22Rv1 (cell line): ENCODE data around the gene SH3PXD2A.

Source experiments
- ZFX ChIP-seq: fragments of 450-650 bp; IDR thresholded peaks from 2 replicates; pipeline ENCODE4 v1.6.1; 2017; ENCODE audit warnings: antibody characterized with exemption, borderline replicate concordance
- TF ChIP-seq, protein P1 (sequence below): fragments of 450-650 bp; IDR thresholded peaks from 2 replicates; pipeline ENCODE4 v1.5.1; 2017; ENCODE audit warnings: mild to moderate bottlenecking

DNA sequence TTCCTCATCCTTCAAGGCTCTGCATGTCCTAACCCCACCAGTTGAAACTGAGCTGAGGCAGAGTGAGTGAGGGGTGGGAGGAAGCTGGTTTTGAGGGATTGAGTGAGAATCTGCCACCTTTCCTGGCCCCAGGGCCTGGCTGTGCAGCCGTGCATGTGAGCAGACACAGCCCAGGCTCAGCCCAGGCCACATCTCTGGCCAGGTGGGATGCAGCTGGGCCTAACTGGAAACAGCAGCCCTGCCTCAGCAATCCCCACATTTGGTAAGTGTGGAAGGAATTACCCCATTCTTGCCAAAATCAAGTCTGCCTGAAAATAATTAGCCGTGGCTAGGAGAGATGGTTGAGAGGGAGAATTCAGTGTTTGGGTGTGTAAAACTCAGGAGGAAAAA, 245.3 kb downstream of the SH3PXD2A start:
- TF ChIP-seq, protein P1, sequence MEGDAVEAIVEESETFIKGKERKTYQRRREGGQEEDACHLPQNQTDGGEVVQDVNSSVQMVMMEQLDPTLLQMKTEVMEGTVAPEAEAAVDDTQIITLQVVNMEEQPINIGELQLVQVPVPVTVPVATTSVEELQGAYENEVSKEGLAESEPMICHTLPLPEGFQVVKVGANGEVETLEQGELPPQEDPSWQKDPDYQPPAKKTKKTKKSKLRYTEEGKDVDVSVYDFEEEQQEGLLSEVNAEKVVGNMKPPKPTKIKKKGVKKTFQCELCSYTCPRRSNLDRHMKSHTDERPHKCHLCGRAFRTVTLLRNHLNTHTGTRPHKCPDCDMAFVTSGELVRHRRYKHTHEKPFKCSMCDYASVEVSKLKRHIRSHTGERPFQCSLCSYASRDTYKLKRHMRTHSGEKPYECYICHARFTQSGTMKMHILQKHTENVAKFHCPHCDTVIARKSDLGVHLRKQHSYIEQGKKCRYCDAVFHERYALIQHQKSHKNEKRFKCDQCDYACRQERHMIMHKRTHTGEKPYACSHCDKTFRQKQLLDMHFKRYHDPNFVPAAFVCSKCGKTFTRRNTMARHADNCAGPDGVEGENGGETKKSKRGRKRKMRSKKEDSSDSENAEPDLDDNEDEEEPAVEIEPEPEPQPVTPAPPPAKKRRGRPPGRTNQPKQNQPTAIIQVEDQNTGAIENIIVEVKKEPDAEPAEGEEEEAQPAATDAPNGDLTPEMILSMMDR = no peak
- TF ChIP-seq ZFX = no peak
